NCI-H1930 (cell line): ENCODE measurements around the gene MPPED2.
A peak's percentile ranks its signal among the peaks of the same experiment; 100 is the strongest.

Experiments used
- DNase-seq, 2 experiments: peaks; one replicate each; lab custom pipeline; 2025; lab: John Stamatoyannopoulos, UW

The MPPED2 gene

DNA sequence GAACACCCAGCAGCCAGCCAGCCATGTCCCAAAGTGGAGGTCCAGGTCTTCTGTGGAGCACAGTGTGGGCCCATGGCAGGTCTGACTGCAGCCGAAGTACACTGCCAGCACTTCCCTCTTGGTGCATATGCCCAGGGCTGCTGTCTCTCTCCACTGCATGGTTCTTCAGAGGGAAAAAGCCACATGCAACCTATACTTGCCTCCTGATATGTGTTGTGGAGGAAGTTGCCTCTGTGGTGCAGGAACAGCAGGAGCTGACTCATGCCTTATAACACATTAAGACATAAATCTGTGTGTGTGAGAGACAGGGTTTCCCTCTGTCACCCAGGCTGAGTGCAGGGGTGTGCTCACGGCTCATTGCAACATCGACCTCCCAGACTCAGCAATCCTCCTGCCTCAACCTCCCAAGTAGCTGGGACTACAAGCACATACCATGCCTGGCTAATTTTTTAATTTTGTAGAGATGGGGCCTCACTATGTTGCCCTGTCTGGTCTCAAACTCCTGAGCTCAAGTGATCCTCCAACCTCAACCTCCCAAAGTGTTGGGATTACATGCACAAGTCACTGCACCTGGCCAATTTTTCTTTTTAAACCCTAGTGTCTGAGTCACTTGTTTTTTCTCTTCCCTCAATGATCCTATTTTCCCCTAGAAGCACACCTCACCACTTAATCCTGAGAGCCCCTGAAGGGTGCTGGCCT, 98.8 kb downstream of the MPPED2 start:
- DNase-seq = no peak

DNA sequence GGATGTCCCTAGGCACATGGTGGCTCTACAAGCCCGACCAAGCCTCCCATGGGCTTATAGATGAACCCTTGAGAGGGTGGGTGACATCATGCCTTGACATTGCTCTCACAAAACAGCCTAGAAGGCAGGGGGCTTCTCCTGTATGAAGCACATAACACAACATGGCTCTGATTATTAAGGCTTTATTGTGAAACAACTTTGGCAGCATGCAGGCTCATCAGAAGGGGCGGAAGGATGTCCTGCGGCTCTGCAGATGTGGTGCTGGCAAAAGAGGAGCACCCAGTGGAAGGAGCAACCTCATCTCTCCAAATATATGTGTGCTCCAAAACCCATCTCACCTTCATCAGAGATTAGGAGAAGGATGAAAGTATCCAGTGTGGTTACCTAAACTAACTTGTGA, 100.4 kb downstream of the MPPED2 start:
- no peak for DNase-seq

DNA sequence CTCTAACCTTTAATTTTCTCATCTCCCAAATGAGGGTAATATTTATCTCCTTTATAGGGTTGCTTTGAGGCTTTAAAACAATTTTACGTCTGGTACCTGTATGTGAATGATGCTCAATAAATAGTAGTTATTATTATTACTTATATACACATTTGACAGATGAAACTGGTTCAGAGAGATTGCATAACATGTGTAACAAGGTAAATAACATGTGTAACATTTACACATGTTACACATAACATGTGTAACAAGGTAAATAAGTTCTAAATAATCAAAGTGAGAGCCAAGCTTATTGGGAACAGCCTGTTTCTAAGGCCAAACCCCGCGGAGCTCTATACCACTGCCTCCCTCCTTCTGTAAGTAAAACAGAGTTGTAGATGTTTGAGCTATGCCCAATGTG, 100.9 kb downstream of the MPPED2 start:
- DNase-seq = no peak

DNA sequence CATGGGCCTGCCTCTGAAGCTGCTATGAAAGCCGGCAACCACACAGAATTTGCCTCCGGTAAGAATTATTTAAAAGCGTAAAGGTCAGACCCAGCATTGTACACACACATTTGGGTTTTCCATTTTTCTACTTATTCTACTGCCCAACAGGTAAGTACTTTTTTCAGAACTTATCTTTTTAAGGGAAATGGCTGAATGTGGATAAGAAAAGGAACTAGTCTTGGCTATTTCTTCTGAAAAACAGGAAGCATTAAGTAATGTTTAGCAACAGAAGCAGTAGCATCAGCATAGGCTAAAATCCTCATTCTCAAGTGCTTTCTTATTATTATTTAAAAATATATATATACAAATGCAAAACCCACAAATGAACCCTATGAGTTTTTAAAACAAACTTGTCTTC, 103.1 kb downstream of the MPPED2 start:
- DNase-seq = no peak

DNA sequence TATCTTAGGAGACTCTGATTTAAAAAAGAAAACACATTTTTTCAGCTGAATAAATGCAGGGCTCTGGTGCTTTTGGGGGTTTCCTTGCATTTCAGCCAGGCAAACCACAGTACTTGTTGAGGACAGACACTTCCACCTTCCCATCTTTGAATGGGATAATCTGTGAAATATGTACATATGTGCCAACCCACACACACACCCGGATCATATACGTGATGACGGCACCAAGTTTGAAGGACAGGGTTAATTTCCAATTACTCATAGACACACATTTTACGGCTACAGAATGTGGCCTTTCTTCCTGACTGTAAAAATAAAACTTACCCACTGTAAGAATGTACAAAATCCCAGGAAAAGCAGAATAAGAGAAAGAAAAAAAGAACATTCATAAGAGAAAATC, 104.4 kb downstream of the MPPED2 start:
- DNase-seq = no peak

DNA sequence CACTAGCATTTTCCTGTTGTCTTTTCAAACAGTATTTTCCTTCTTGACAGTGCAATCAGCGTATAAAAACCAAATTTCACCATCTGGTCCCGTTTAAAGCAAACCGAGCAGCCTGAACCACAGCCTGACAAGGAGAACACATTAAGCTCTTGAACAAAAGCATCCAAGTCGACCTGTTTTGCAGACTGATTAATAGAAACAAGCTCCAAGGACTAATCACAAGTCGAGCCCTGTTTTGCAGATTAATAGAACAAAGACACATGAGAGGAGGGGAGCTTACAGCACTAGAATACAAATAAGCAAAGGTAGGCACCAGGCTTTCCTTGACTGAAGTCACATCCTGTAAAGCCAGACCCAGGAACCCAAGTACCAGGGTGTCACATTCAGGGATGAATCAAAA, 104.8 kb downstream of the MPPED2 start:
- no peak for DNase-seq

DNA sequence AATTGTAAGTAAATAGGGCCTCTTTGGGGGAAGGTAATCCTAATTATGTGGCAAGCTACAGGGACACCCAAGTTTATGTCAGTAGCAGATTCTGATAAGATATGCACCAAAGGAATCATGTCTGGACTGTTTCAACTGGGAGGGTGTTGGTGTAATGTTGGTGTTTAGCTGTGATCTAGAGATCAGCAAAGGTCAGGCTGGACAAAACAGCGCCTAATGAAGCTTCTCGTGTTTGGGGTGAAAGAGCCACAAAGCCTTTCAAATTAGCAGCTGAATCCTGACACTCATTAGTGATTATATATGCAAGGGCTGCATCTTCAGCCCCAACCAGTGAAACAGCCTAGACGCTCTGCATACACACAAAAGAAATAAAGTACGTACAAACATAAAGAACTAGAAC, 106.3 kb downstream of the MPPED2 start:
- no peak for DNase-seq

DNA sequence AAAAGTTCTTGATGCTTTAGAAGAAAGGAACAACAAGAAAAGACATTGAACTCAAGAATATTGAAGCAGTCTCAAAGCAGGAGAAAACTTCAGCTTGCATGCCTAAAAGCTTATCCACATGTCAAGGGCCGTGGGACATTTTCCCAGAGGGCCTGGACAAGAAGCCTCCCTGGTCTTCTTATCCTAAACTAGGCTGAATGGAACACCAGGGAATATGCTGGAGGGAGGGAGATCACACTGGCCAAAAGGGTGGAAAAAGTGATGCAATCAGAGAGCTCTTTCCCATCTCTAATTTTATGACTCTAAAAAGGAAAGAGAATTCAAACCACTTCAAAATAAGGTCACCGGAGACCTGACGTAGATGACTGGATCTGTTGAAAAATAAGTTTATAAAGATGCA, 107.2 kb downstream of the MPPED2 start:
- no peak for DNase-seq

DNA sequence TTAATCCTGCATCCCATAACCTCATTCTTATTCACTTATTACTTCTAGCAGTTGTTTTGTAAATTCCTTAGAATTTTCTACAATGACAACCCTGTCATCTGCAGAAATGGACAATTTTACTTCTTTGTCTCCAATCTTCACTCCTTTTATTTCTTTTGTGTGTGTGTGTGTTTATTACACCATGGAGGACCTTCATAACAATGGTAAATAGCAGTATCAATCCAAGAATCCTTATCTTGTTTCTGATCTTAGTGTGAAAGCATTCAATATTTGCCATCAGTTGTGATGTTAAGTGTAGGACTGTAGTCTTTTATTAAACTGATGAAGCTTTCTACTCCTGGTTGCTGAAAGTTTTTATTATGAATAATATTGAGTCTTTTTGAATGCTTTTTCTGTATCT, 109.1 kb downstream of the MPPED2 start:
- no peak for DNase-seq

DNA sequence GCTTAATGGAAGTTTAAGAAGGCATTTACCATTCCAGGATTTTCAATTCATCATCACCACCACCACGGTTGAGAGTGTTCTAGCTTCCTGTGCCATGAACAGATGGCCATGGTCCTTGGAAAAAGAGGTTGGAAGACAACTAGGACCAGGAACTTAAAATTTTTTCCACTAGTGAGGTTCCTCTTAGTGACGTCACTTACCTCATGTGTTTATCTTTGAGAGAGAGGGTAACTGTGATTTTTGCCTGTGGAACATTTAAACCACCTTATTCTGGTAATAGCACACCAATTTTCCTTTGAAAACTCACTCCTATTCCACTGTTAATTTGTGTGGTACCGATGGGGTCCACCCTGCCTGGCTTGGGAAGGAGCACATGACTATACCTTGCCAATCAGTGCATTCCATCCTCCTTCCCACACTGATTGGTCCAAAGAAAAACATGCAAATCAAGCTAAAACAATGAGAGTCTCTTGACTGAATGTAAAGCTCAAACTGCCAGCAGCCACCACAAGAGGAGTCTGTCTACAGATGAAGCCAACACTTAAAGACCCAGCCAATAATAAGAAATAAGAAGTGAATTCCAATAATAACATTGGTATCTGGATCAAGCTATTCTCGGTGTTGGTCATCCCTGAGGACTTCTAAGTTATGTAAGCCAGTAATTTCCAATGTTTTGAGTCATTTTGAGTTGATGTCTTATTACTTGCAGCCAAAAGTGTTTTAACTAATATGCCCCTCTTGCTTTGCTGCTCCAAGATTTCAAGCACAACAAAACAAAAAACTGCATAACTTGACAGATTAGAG, 111.8 kb downstream of the MPPED2 start:
- no peak for DNase-seq

DNA sequence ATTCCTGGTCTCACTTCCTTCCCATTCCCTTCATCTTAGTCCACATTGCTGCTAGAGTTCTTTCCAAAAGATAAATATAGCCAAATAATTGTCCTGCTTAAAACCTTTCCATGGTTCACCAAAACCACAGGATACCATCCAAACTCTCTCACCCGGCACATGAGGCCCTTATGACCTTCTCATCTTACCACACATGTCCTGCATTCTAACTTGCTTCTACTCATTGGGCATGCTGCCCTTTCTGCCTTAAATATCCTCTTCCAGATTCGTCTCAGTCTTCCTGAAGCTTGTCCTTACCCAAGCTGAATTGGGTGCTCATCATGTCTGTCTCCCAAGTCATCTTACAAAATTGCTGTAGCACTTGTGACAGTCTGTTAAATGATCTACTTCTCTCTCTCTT, 114.9 kb downstream of the MPPED2 start:
- no peak for DNase-seq

DNA sequence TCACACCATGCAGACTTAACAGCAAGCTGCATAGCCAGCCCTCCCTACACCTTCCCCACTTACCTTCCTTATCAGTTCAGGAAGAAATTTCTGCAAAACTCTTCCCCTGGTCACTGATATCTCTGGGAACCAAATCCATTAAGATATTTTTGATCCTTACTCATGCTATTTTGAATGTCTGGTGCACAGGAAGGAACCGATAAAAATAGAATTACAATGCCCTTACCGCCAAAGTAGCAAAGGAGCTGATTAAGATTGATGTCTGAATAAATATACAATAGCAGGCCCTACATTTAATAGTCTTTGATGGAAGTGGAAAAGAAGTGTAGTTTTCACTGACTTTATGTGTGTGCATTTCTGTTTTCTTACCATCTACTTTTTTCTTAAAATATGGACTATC, 117.3 kb downstream of the MPPED2 start:
- DNase-seq = no peak

DNA sequence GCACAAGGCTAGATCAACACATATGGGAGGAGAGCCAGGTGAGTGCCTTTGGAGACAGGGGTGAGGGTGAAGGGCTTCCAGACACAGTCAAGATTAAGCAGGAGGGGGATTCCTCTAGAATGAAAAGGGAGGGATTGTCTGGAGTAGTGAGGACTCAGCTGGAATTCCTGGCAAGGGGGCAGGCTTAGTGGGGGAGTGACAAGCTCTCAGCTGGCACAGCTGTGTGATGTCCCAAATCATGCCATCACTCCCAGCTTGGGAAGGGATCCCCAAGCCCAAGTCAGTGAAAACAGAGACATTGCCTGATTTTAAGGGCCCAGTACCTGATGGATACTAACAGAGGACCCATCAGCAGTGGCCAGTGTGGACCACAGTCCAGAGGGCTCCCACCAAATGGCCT, 119.0 kb downstream of the MPPED2 start:
- no peak for DNase-seq

DNA sequence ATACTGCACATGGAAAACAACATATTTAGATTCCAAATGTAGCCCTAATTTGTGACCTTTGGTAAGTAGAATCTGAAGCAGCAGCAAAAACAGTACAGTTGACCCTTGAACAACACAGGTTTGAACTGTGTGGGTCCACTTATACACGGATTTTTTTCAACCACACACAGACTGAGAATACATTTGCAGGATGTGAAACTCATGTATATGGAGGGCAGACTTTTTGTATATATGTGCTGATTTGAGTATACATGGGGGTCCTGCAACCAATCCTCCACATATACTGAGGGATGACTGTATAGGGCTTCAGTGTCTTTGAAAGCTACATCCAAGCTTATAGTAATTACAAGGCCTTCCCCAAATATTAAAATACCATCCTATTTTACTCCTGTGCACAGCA, 120.5 kb downstream of the MPPED2 start:
- DNase-seq = no peak

DNA sequence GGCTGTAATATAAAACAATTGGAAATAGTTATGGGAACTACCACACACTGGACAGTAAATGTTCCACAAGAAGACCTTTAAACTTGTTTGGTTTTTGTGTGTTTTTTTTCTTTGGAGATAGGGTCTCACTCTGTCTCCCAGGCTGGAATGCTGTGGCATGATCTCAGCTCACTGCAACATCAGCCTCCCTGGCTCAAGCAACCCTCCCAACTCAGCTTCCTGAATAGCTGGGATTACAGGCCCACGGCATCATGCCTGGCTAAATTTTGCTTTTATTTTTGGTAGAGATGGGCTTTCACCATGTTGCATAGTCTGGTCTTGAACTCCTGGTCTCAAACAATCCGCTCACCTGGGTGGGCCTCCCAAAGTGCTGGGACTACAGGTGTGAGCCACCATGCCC, 121.0 kb downstream of the MPPED2 start:
- DNase-seq = no peak

DNA sequence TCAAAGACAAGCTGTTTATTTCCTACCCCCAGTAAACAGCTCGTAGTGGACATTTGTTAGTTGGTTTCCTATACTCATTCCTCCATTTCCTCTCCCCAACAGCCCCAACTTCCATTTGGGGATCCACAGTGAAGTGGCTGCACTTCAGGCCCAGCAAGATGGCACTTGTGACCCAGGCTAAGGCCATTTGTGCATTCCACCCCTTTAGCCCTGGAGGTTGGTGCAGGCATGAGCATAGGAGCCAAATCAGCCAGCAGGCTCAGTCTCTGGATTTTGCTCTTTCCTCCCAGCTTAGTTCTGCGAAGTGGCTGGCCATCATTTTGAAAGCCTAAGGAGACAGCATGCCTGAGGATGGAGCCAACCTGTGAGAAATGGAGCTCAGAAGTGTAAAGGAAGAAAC, 122.9 kb downstream of the MPPED2 start:
- DNase-seq = no peak

DNA sequence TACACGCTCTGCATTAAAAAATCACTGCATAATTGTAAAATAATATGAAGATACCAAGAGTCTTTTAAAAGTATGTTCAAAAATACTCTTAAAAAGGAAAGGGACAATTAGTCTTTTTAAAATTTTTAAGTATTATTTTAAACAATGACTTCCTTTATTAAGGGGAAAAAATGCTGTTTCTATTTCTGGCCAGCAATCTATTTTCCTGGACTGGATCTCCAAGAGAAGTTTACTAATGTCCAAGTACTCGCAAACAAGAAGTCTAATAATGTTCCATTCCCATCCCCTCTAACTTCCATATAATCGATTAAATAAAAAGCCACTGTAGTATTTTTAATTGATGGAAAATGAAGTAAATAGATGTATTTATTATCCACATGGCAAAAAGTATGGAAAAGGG, 123.7 kb downstream of the MPPED2 start:
- DNase-seq = no peak

DNA sequence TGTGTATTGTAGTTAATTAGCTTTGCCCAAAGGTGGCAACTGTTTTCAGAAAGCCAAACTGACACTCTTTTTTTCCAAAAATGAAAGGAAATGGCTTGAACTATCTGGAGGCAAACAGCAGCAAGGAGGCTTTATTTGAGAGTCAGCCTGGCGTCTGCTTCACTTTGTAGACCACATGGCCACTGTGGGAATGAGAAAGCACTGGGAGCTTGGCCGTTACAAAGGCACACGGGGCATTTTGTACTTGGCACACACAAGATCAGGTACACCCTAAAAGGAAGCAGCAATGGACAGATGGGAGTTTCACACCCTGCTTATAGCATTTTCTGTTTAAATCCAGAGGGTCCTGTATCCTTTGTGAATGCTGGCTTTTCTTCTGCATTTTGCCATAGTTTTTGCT, 126.3 kb downstream of the MPPED2 start:
- no peak for DNase-seq

DNA sequence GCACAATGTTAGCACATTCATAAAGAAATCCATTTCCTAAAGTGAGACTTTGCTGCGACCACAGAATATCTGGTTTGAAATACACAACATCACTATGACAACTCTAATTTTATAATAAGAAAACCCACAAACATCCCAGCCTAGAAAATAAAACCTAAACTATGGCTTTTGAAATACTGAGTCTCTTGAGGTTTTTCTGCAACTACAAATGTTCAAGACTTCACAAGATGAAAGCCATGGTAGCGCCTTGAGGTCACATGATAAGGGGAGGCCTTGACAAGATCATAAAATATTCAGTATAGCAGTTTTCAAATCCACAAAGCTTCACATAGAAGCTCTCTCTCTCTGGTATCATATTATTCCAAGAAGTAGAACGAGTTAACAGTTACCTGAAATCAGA, 126.8 kb downstream of the MPPED2 start:
- DNase-seq = no peak

DNA sequence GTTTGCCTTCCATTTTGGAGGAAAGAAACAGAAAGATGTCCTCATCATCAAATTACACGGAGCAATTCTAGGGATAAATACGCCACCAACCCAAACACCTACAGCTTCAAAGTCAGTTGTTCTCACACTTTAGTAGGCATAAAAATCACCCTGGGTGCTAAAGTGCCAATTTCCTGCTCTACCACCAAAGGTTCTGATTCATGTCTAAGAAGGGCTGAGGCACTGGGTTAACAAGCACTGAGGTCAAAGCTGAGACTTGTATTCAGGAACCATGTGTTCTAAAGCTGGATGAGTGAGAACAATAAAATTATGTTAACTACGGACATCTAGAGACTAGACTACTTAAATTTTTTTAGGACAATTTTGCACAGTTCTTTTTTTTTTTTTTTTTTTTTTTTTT, 127.6 kb downstream of the MPPED2 start:
- DNase-seq = no peak

DNA sequence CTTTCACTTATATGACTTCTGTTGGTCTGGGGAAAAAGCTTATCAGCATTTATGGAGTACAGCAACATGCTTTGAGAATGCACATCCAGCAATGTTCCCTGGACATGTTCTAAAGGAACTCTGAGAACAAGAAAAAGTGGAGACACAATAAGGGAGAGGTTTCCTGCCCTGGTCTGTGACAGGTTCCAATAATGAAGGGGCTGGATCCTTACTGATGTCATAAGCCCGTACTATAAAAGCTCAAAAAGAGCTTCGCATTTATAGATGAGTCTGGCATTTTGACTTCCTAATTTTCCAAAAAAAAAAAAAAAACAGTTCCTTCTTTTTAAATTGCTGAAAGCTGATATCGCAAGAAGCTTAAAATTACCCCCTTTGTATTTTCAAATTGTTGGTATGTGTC, 129.1 kb downstream of the MPPED2 start:
- DNase-seq = no peak

DNA sequence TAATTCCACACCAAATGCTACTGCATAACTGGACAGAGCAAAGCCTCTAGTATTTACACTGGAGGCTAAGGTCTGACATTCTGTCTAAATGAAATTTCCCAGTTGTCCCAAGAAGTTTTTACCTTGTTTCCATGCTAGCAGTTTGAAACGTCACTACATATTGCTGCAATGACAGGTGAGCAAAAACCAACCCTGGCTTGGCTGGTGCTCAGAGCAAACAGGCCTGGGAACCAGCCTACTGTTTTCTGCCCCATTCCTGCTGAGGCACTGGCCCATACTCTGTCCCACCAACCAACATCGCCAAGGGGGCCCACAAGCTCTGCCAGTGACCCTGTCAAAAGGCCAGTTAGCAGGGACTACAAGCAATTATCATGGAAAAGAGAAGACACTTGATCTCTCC, 131.1 kb downstream of the MPPED2 start:
- DNase-seq = no peak

DNA sequence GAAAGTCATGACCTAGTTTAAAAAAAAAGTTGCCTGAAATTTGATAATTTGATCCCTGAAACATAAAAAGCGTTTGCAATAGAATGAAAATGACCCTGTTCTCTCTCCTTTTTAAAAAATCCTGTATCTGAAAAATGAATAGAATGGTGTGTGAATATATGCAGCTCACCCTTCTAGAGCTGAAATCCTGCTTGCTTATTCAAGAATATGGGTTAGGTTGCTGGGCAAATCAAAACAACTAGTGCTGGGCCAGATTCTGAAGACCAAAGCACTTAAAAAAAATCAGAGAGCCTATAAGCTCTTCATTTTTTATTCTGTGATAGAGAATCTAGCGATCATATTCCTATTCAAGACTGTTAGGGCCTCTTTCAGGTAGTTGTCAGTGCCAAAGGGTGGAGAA, 131.6 kb downstream of the MPPED2 start:
- no peak for DNase-seq

DNA sequence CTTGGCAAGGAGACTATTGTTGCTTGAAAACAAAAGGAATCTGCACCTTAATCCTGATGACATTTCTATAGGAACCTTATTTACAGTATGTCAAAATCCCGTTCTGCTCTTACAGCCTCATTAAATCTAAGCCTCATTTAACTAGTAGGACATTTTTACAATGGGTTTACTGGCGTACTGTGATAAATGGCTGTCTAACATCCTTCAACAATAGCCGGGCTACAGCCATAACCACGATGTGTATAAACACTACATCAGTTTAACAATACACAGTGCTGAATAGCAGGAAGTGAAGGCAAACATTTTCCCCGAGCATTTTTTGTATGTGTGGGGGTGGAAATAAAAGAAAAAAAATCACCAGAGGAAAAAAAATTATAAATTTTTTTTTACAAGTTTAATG, 132.0 kb downstream of the MPPED2 start:
- peak in 1 of 2 experiments; percentile 15 for DNase-seq
